T-helper 2 cell treated with Interferon-gamma antibody and Interleukin-4, amounts not matched to agents 100 ng/mL and 5 ng/mL, for 36 hours (primary cell): Measurements from ENCODE around the gene HENMT1. TPM values are rescaled to one million over a fixed set of nuclear protein-coding genes. Genes with fewer than 3 reads are reported as not detected.
"Not testable (repeated sequence)": the region's sequence is repeated elsewhere in the genome, so short reads cannot be mapped to it uniquely, and the experiment has no call there.

ENCODE experiments used
- intact Hi-C: fragments of 100-400 bp; cut with micrococcal nuclease; formaldehyde crosslinking; loops from one replicate; pipeline ENCODE4 v1.15.1; 2023
- total RNA-seq: library from RNA; stranded (reverse); gene quantifications from 2 replicates; pipeline ENCODE4 v1.2.3, GENCODE V29; 2022

The HENMT1 gene
- total RNA-seq, 1 donor from 2014 or later = 20.7 TPM

DNA sequence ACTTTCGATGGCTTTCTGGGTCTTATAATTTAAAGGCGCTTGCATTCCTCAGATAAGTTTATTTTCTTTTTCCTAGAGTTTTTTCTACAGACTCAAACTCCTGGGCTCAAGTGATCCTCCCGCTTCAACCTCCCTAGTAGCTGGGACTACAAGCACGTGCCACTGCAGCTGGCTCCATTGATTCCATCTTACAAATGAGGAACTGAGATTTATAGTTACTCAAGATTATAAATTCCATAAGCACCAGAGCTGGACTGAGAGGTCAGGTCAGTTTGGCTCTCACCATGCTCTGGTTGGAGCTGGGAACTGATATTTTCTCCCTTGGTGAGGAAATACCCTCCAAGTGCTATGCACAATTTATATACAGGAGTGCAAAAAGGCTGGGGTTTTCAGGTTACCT, 17.8 kb upstream of the HENMT1 start:
- intact Hi-C loops = loop anchor here (1.0 kb wide), 1 partner anchor 39 kb away; no protein-coding TSS in a partner anchor

DNA sequence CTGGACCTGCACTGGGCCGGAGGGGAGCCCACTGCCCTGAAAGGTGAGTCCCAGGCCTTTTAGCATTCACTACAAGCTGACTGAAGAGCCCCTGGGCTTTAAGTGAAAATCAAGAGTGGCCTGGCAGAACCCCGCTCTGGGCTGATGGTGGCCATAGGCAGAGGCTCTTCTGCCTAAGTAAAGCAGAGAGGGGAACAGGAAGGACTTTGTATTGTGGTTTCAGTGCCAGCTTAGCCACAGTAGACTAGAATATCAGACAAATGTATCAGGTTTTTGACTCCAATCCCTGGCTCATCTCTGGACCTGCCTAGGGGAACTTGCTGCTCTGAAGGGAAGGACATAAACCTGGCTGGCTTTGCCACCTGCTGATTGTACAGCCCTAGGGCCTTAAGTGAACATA, 10.2 kb upstream of the HENMT1 start:
- intact Hi-C loops = no loop called here

DNA sequence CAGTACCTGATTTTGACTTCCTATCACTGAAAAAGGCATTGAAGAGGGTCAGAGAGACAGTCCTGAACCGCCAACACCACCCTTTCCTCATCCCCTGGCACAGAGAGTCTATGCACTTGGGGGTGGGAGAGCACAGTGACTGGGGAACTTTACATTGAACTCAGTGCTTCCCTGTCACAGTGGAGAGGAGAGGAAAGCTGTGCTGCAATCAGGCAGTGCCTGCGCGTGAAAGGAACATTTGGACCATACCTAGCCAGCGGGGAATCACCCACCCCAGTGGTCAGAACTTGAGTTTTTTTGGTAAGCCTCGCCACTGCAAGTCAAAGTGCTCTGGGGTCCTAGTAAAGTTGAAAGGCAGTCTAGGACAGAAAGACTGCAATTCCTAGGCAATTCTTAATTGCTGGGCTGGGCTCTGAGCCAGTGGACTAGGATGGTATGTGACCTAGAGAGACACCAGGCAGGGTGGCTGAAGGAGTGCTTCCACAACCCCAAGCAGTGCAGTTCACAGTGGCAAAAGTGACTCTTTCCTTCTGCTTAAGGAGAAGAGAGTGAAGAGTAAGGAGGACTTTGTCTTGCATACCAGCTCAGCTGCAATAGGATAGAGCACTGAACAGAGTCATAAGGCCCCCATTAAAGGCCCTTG, 9.4 kb upstream of the HENMT1 start:
- intact Hi-C loops = no loop called here

- intact Hi-C loops = no loop called here
Measured at GRCh38 chr1:108669679-108670078, 8.8 kb upstream of the HENMT1 start.

- intact Hi-C loops = no loop called here
Measured at GRCh38 chr1:108668777-108669176, 7.9 kb upstream of the HENMT1 start.

GRCh38 chr1:108667422-108667821, 6.5 kb upstream of the HENMT1 start:
- intact Hi-C loops = not testable (repeated sequence)

GRCh38 chr1:108665771-108666170, 4.9 kb upstream of the HENMT1 start:
- intact Hi-C loops = no loop called here

- intact Hi-C loops = no loop called here
Measured at GRCh38 chr1:108665067-108665466, 4.2 kb upstream of the HENMT1 start.

GRCh38 chr1:108664481-108664880, 3.6 kb upstream of the HENMT1 start:
- intact Hi-C loops = loop anchor here (5.0 kb wide), 1 partner anchor 83 kb away; the partner anchor contains the start of gene STXBP3

DNA sequence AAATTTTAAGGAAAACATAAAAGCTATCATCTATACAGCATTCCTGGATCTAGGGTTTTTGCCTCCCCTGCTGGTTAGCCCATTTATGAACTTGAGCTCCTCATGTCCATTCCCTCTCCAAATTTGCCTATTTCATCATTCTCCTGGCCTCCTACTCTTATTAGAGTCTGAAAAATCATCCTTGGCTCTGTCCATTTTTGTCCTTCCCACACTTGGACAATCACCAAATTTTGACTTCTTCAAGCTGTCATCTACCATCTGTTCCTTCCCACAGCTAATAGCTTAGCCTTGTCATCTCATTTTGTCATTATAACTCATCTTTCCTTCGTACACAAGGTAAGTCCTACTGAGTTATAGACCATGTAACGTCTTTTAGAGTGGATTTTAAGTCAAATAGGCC, 2.2 kb upstream of the HENMT1 start:
- intact Hi-C loops = loop anchor here (5.0 kb wide), 1 partner anchor 84 kb away; the partner anchor contains the start of gene STXBP3

GRCh38 chr1:108657356-108658080, 3.4 kb downstream of the HENMT1 start:
- intact Hi-C loops = no loop called here

- intact Hi-C loops = no loop called here
Measured at GRCh38 chr1:108653431-108654105, 7.3 kb downstream of the HENMT1 start.

DNA sequence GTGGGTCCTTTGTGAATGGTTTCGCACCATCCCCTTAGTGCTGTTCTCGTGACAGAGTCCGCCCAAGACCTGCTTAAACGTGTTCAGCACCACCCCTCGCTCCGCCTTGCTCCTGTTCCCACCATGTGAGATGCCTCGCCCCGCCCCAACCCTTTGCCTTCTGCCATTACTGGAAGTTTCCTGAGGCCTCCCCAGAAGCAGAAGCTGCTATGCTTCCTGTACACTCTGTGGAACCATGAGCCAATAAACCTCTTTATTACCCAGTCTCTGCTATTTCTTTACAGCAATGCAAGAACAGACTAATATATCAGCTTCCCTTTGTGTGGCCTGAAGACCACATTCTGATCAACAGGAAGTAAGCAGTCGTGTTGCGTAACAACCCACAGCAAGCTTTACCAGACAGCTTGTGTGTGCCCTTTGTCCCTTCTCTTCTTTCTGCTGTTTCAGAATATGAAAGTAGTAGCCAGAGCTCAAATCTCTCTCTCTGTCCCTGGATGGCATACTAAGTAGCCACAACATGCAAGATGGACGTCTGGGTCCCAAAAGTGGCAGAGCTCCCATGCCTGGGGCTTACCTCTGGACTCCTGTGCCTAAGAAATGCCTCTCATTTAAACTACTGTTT, 14.1 kb downstream of the HENMT1 start:
- intact Hi-C loops = loop anchor here (1.0 to 10.0 kb wide), 5 partner anchors 15 to 682 kb away; partner anchors contain the start of genes HENMT1, PRPF38B, SLC25A24 and STXBP3

DNA sequence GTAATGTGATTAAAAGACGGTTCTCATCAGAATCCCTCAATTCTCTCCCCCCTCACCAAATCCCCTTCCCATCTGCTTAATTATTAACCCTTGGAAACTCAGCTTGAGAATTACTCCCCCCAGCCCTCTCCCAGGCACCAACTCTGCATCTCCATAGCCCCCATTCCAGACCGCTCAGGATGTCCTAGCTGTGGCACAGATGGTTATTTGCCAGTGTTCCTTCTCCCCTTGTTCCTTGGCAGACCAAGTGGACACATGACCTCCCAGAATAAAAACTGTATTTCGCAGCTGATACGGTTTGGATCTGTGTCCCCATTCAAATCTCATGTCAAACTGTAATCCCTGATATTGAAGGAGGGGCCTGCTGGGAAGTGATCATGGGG, 14.6 kb downstream of the HENMT1 start:
- intact Hi-C loops = loop anchor here (5.0 to 10.0 kb wide), 3 partner anchors 101 to 681 kb away; partner anchors contain the start of genes SLC25A24, STXBP3 and VAV3

- intact Hi-C loops = loop anchor here (5.0 to 10.0 kb wide), 3 partner anchors 102 to 681 kb away; partner anchors contain the start of genes SLC25A24, STXBP3 and VAV3
Measured at GRCh38 chr1:108645564-108646184, 15.2 kb downstream of the HENMT1 start.

DNA sequence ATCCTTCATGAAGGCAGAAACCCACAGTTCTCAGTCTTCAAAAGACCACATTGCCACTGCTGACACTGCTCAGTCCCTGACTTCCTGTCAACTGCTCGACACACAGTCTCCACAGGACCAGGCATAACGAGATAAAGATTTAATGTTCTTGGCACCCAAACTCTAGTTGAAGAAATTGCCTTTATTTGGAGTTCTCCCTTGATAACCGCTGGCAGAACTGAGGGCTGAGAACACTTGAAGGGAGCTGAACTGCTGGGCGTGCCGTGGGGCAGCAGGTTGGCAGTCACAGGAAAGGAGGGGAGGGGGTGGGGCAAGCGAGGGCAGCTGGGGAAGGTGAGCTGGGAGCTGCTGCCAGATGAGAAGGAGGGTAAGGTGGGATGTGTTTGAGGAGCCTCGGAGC, 15.9 kb downstream of the HENMT1 start:
- intact Hi-C loops = loop anchor here (5.0 to 10.0 kb wide), 4 partner anchors 102 to 858 kb away; partner anchors contain the start of genes SLC25A24, STXBP3 and VAV3

GRCh38 chr1:108643492-108644335, 17.2 kb downstream of the HENMT1 start:
- intact Hi-C loops = loop anchor here (1.0 to 10.0 kb wide), 6 partner anchors 52 to 856 kb away; partner anchors contain the start of gene VAV3

DNA sequence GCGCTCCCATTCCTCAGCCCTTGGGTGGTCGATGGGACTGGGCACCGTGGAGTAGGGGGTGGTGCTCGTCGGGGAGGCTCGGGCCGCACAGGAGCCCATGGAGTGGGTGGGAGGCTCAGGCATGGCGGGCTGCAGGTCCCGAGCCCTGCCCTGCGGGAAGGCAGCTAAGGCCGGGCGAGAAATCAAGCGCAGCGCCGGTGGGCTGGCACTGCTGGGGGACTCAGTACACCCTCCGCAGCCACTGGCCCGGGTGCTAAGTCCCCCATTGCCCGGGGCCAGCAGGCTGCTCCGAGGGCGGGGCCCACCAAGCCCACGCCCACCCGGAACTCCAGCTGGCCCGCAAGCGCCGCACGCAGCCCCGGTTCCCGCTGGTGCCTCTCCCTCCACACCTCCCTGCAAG, 20.0 kb downstream of the HENMT1 start:
- intact Hi-C loops = loop anchor here (5.0 to 10.0 kb wide), 2 partner anchors 676 to 854 kb away; partner anchors contain the start of gene VAV3

DNA sequence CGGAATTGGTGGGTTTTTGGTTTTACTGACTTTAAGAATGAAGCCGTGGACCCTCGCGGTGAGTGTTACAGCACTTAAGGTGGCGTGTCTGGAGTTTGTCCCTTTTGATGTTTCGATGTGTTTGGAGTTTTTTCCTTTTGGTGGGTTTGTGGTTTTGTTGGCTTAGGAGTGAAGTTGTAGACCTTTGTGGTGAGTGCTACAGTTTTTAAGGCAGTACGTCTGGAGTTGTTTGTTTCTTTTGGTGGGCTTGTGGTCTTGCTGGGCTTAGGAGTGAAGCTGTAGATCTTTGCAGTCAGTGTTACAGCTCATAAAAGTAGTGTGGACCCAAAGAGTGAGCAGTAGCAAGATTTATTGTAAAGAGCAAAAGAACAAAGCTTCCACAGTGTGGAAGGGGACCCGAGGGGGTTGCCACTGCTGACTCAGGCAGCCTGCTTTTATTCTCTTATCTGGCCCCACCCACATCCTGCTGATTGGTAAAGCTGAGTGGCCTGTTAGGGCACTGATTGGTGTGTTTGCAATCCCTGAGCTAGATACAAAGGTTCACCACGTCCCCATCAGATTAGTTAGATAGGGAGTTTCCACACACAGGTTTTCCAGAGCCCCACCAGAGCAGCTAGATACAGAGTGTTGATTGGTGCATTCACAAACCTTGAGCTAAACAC, 20.9 kb downstream of the HENMT1 start:
- intact Hi-C loops = loop anchor here (5.0 to 10.0 kb wide), 2 partner anchors 675 to 853 kb away; partner anchors contain the start of gene VAV3
